Smooth muscle cell of the brain vasculature (primary cell): ENCODE measurements around the gene SPIN1.

Experiments used
- DNase-seq: peaks from one replicate; pipeline ENCODE4 v3.0.0-alpha.2; 2012; ENCODE audit warnings: low read depth, low spot score

Gene SPIN1

GRCh38 chr9:88436379-88436778 lies 48.1 kb downstream of the SPIN1 start:
- DNase-seq: no peak

GRCh38 chr9:88437210-88438146 lies 49.2 kb downstream of the SPIN1 start:
- no peak for DNase-seq

GRCh38 chr9:88438811-88439210 lies 50.6 kb downstream of the SPIN1 start:
- DNase-seq: no peak

DNA sequence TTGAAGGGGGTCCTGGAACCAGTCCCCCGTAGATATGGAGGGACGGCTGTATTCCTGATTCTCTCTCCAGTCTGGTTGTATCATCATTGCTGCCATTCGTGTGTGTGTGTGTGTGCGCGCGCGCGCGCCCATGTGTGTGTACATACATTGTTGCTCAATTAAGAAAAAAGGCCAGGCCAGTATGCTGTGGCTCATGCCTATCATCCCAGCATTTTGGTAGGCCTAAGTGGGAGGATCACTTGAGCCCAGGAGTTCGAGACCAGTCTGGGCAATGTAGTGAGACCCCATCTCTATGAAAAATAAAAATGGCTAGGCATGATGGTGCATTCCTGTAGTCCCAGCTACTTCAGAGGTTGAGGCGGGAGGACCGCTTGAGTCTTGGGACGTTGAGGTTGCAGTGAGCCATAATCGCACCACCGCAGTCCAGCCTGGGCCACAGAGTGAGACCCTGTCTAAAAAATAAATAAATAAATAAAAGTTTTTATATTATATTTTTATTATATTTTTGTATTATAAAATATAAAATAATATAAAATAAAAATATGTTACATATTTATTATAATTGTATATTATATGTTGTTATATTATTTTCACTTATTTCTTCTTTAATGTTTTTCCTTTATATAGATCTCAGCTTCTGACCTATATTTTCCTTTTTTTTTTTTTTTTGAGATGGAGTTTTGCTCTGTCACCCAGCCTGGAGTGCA lies 53.2 kb downstream of the SPIN1 start:
- no peak for DNase-seq

DNA sequence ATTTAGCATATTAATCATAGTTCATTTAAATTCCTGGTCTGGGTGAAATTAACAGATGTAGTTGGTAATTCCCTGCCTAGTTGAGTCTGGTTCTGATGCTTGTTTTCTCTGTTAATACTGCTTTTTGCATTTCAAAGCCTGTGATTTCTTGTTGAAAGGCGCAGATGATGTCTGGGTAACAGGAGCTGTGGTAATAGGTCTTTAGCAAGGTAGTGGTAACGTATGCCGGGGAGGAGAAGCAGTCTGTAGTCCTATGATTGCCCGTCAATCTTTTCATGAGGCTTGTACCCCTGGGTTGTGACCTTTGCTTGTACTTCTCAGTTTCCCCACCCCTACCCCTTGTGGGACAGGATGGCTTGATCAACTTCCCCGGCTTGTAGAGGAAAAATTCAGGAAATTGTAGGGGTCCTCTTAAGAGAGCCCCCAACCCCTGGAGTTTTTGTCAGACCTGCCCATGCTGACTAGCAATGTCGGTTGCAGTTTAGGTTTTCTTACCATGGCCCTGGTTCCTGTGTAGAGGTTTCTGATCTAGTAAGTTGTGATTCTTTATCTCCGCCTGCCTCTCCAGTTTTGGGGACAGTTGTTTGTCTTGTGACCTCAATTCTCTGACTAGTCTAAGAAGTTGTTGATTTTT lies 55.4 kb downstream of the SPIN1 start:
- DNase-seq: no peak

DNA sequence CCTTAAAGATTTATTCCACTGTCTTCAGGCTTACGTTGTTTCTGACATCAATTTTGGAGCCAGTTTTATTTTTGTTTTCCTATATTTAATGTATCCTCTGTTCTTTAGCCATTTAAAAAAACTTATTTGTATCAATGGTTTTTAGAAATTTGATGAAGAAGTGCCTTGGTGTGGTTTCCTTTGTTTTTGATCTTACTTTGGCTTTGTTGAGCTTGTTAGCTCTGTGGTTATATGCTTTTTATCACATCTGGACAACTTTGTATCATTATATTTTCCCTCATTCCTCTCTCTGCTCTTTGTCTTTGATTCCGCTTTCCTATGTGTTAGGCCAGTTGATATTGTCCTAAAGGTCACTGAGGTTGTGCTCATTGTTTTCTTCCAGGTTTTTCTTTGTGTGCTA lies 58.5 kb downstream of the SPIN1 start:
- no peak for DNase-seq

GRCh38 chr9:88447431-88447830 lies 59.2 kb downstream of the SPIN1 start:
- no peak for DNase-seq

- DNase-seq: no peak
Observed at GRCh38 chr9:88451160-88451559, 62.9 kb downstream of the SPIN1 start.

DNA sequence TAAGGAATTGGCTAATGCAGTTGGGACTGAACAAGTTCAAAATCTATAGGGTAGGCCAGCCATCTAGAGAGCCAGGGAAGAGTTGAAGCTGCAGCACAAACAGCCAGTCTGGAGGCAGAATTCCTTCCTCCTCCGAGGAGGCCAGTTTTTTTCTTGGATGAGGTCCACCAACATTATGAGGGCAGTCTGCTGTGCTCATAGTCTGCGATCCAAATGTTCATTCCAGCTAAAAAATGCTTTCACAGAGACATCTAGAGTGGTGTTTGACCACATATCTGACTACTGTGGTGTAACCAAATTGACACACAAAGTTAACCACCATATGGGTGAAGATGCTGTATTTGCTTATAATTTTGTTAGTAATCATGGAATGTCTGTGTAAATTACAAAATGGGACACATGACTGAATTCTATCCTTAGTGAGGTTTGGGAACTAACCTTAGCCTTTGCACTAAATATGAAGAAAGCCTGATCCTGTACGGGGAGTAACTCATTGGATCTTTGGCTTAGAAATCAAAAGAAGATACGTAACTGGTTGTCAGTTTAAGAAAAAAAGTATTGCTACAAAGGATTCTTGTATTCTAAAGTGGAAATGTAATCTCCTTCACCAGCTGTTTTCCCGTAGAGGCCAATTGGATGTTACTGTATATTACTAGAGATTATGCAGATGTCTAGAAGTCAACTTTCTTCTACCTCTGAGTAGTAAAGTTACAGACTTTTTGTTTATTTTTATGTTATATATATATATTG lies 70.6 kb downstream of the SPIN1 start:
- DNase-seq: no peak

GRCh38 chr9:88460587-88461332 lies 72.5 kb downstream of the SPIN1 start:
- DNase-seq: no peak

DNA sequence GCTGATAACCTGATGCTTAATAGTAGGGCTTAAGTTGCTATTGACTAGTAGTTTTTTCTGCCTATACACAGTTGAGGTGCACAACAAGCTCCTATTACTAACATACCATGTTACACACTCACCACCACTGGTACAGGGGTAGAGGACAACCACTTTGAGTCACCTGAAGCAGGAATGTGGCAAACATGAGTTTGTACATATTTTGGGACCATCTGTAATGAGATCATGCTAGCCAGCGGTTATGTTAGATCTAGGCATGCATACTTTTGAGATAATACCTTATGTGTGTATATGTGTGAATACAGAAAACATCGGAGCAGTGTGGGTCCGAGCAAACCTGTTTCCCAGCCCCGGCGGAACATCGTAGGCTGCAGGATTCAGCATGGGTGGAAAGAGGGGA lies 73.9 kb downstream of the SPIN1 start:
- DNase-seq: no peak

DNA sequence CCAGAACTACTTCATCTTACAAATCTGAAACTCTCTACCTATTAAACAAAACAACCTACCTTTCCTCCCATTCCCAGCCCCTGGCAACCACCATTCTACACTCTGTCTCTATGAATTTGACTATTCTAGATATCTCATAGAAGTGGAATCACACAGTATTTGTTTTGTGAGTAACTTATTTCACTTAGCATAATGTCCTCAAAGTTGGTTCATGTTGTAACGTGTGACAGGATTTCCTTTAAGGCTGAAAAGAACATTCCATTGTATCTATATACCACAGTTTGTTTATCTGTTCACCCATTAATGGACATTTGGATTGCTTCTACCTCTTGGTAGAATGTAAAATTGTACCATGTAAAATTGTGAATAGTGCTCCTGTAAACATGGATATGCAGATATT lies 76.6 kb downstream of the SPIN1 start:
- DNase-seq: no peak

DNA sequence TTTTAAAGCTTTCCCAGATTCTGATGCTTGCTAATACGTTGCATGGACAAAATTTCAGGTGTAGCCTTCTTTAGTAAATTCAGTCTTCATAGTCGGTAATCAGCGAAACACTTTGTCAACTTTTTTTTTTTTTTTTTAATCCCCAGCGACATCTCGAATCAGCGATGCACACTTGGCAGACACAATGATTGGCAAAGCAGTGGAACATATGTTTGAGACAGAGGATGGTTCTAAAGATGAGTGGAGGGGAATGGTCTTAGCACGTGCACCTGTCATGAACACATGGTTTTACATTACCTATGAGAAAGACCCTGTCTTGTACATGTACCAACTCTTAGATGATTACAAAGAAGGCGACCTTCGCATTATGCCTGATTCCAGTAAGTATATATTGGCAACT lies 80.0 kb downstream of the SPIN1 start:
- no peak for DNase-seq

- no peak for DNase-seq
Observed at GRCh38 chr9:88476491-88477271, 88.4 kb downstream of the SPIN1 start.

DNA sequence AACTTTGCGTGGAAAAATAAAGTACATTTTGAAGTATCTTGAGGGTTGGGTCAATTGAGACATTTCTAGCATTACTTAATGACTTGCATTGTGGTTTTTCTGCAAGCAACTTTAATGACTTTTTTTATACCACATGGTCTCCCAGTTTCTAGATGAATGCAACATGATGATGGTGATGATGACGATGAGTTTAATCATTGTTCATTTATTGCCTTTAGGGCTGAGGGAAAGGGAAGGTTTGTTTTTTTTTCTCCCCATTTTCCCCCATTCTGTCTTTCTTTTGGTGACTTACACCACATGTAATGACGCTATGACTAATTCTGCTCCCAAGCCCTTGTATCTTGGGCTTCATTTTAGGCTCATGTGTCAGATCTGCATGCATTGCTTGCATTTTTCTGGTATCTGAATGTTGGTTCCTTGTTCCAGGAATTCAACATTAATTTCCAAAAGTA lies 89.1 kb downstream of the SPIN1 start:
- no peak for DNase-seq

DNA sequence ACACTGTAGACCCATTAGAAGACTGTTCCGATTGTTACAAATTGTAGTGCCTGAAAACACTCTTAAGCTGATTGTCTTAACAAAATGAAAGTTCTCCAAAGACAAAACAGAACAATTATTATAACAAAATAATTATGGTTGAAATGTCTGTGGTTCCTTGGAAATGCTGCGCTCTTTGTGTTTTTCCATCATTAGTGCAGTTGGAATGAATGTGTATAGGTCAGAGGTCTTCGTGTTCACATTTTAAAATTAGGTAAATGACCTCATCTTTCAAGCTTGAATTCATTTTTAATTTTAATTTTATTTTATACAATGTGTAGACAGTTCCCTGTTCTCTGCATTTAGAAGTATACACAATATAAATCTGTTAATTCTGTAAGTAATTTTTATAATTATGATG lies 90.0 kb downstream of the SPIN1 start:
- DNase-seq: no peak

- DNase-seq: no peak
Observed at GRCh38 chr9:88481933-88482332, 93.7 kb downstream of the SPIN1 start.

- no peak for DNase-seq
Observed at GRCh38 chr9:88488166-88488565, 99.9 kb downstream of the SPIN1 start.

GRCh38 chr9:88494983-88495721 lies 106.9 kb downstream of the SPIN1 start:
- no peak for DNase-seq
